A549 treated with CpdA at 1 μM for 4 hours (cell line): ENCODE results near the gene CCDC66. TPM values are rescaled to one million over a fixed set of nuclear protein-coding genes. Genes with fewer than 3 reads are reported as not detected.

ENCODE experiments used
- total RNA-seq: library from RNA; stranded (reverse); fragments of 200-300 nt; extraction: Qiagen RNA extraction; gene quantifications from 5 replicates; pipeline ENCODE4 v1.2.3, GENCODE V29; 2022; ENCODE audit warnings: low read depth

CCDC66 gene
- 5.9 to 8.2 TPM (median 6.2 TPM) in 5 replicates for total RNA-seq

GRCh38 chr3:56556908-56557830 lies at the start of gene CCDC66:
CCDC66 (plus strand) TSS chr3:56557175; CDS start chr3:56557243, 68 bp downstream.

Other genes starting within 250 kb of the CCDC66 start
- gene ERC2, start 88.7 kb upstream of the CCDC66 start, total RNA-seq = 0.09 TPM in 1 of 5 replicates, not detected in the others
- 21.5 to 28.3 TPM (median 23.1 TPM) in 5 replicates for gene TASOR, start 126.1 kb downstream of the CCDC66 start, total RNA-seq
- 6.4 to 9.3 TPM (median 7.5 TPM) in 5 replicates for gene ARHGEF3, start 244.8 kb downstream of the CCDC66 start, total RNA-seq